Measurements from ENCODE around the gene ALDH5A1. TPM values are rescaled to one million over a fixed set of nuclear protein-coding genes. Genes with fewer than 3 reads are reported as not detected.

The ALDH5A1 gene
- total and polyA plus RNA-seq, 9 donors = 4.1 to 17.0 (median 10.1) TPM

DNA sequence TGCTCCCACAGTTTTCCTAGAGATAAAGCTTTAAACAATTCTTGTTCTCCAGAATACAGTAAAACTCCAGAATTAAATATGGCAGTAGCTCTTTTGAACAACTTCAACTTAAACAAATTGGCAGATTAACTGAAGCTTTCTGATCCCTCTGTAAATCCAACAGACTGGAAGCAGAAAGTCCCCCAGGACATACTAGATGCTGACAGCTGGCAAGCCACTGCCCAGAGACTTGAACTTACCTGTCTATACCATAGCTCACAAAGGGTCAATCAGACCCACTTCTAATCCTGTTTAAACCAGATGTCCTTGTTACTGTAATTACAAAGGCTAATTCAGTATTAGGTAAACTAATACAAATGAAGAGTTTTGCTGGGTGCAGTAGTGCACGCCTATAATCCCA, 17.7 kb upstream of the ALDH5A1 start:
- Histone ChIP-seq H3K27ac (no peak overlapping the region), H3K36me3 (no peaks in the 10 kb centered on the region), H3K9me3 (no peaks in the 10 kb centered on the region), H3K27me3 (no peaks in the 10 kb centered on the region), H3K4me1 (ENCODE audit: insufficient read depth) (no peaks in the 10 kb centered on the region), H3K4me3 (no peak overlapping the region)
- intact Hi-C loops (cut with DNase I) = no loop called here
- TF ChIP-seq EP300 (IDR thresholded peaks at IDR 0.05) = no peak
- TF ChIP-seq, protein P1, sequence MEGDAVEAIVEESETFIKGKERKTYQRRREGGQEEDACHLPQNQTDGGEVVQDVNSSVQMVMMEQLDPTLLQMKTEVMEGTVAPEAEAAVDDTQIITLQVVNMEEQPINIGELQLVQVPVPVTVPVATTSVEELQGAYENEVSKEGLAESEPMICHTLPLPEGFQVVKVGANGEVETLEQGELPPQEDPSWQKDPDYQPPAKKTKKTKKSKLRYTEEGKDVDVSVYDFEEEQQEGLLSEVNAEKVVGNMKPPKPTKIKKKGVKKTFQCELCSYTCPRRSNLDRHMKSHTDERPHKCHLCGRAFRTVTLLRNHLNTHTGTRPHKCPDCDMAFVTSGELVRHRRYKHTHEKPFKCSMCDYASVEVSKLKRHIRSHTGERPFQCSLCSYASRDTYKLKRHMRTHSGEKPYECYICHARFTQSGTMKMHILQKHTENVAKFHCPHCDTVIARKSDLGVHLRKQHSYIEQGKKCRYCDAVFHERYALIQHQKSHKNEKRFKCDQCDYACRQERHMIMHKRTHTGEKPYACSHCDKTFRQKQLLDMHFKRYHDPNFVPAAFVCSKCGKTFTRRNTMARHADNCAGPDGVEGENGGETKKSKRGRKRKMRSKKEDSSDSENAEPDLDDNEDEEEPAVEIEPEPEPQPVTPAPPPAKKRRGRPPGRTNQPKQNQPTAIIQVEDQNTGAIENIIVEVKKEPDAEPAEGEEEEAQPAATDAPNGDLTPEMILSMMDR (IDR thresholded peaks at IDR 0.05) = no peak
- TF ChIP-seq POLR2A (IDR thresholded peaks at IDR 0.05) = no peak
- DNase-seq = no peak
- 95 to 97% (median 97%) methylated on average over 1 of the region's 1 CpG for WGBS, 3 donors

DNA sequence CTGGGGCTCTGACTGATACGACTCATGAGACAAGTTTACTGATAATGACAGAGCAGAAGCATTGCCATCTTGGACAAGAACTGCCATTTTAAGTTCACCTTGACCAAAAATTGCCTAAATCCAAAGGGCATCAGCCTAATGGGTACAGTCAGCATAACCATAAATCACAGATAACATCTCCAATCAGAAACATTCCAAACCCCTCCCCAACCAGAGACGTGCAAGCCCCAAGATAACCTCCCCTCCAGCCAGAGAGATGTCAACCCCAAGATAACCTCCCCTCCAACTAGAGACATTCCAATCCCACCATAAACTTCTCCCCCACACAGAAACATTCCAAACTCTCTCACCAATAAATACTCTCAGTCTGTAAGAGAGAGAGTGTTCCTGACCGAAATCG, 15.9 kb upstream of the ALDH5A1 start:
- Histone ChIP-seq H3K36me3 (no peaks in the 10 kb centered on the region), H3K4me3 (no peak overlapping the region), H3K4me1 (ENCODE audit: insufficient read depth) (no peaks in the 10 kb centered on the region), H3K9me3 (no peaks in the 10 kb centered on the region), H3K27ac (no peak overlapping the region), H3K27me3 (no peaks in the 10 kb centered on the region)
- intact Hi-C loops (cut with DNase I) = no loop called here
- no peak for DNase-seq
- 51 to 66% (median 53%) methylated on average over 4 of the region's 4 CpGs for WGBS, 3 donors
- no peak for TF ChIP-seq POLR2A (IDR thresholded peaks at IDR 0.05)

DNA sequence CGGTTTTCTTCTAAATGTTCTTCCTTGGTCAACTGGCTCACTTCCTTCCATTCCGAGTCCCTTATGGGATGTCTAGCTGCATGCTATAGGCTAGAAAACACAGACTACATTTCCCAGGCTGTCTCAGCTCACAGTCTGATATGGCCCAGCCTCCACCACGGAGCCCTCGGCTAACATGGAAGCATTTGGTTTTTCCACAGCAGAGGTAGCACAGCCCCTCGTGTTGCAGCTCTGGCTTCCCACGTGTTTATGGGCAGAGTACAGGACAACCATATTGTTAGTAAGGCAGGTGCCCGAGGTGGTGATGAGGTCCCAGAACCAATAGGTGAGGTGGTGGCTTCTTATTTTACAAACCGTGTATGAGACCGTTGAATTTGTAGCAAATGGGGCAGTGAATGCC, 14.1 kb upstream of the ALDH5A1 start:
- Histone ChIP-seq H3K4me3 (no peak overlapping the region), H3K27me3 (no peaks in the 10 kb centered on the region), H3K9me3 (no peaks in the 10 kb centered on the region), H3K27ac (no peak overlapping the region), H3K4me1 (ENCODE audit: insufficient read depth) (no peaks in the 10 kb centered on the region), H3K36me3 (no peaks in the 10 kb centered on the region)
- no peak for TF ChIP-seq POLR2A (IDR thresholded peaks at IDR 0.05)
- no peak for TF ChIP-seq EP300 (IDR thresholded peaks at IDR 0.05)
- TF ChIP-seq, protein P1 (IDR thresholded peaks at IDR 0.05) = no peak
- DNase-seq = no peak
- 92 to 95% (median 93%) methylated on average over 9 of the region's 9 CpGs for WGBS, 3 donors
- intact Hi-C loops (cut with DNase I) = no loop called here

DNA sequence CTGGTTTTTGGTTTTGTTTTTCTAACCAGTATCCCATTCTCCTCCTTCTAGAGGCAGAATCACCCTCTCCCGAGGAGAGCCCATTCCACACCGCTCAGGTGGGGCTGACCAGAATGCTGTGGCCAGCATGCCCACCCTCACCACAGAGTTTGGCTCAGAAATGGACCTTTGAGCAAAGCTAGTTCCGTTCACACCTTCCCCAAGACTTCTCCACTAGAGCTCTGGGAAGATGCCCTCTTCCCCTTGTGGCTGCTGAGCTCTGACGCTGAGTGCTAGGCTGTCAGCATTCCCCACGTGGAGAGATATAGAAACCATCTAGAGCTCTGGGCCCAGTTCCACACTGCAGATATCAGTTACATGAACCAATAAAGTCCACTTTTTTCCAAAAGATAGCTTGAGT, 13.3 kb upstream of the ALDH5A1 start:
- Histone ChIP-seq H3K9me3 (no peaks in the 10 kb centered on the region), H3K4me1 (ENCODE audit: insufficient read depth) (no peaks in the 10 kb centered on the region), H3K27me3 (no peaks in the 10 kb centered on the region), H3K27ac (no peak overlapping the region), H3K36me3 (no peaks in the 10 kb centered on the region), H3K4me3 (no peak overlapping the region)
- no peak for DNase-seq
- 73 to 83% (median 77%) methylated on average over 5 of the region's 5 CpGs for WGBS, 3 donors
- TF ChIP-seq POLR2A (IDR thresholded peaks at IDR 0.05) = no peak
- TF ChIP-seq EP300 (IDR thresholded peaks at IDR 0.05) = no peak
- intact Hi-C loops (cut with DNase I) = no loop called here

DNA sequence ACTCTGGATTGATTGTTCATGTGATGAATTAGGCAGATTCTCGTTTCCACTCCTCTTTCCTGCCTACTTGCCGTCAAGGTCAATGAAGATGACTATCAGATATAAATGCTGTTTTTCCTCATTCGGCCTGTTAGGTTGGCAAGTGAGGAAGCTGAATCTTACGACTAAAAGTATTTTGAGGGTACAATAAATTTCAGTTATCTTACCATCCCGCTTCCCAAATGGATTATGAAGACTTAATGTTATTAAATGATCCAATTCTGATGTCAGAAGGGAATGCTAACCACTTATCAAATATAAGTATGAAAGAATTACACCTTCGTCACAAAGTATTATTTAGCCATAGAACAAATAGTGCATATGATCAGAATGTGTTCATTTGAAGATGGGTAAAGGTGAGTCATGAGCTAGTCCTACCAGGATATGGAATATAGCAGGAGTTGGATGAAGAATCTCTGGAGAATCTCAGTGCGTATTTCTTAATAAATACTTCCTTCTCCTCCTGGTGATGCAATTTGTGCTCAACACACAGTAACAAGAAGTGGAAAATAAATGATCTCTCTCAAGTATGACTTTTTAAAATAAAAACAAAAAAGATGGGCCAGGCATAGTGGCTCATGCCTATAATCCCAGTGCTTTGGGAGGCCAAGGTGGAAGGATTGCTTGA, 10.0 kb upstream of the ALDH5A1 start:
- intact Hi-C loops (cut with DNase I) = no loop called here
- WGBS, 3 donors = 90 to 93% (median 90%) methylated on average over 7 of the region's 7 CpGs
- Histone ChIP-seq H3K27me3 (no peaks in the 10 kb centered on the region), H3K4me3 (no peak overlapping the region), H3K27ac (no peak overlapping the region), H3K9me3 (no peaks in the 10 kb centered on the region), H3K4me1 (ENCODE audit: insufficient read depth) (no peaks in the 10 kb centered on the region), H3K36me3 (no peaks in the 10 kb centered on the region)
- DNase-seq = no peak
- TF ChIP-seq EP300 (IDR thresholded peaks at IDR 0.05) (no peak), POLR2A (IDR thresholded peaks at IDR 0.05) (no peak)
- TF ChIP-seq, protein P1 (IDR thresholded peaks at IDR 0.05) = no peak

Data from ovary (tissue), 9 donors.